H1 (cell line): ENCODE measurements around the gene EHHADH. TPM values are rescaled to one million over a fixed set of nuclear protein-coding genes. Genes with fewer than 3 reads are reported as not detected.

Experiments used
- KDM4A ChIP-seq: IDR thresholded peaks from one replicate; pipeline ENCODE4 v1.7.1; 2012; ENCODE audit warnings: low read depth, mild to moderate bottlenecking, moderate library complexity, low read length, inconsistent platforms; ENCODE audit not compliant: severe bottlenecking
- SIN3A ChIP-seq, 2 experiments: IDR thresholded peaks in 1 of 2; conservative IDR thresholded peaks in 1 of 2; 2 replicates each; pipeline ENCODE4 v1.6.1; 2011 to 2012; ENCODE audit warnings: low read length in 2 of 2, improper control_type of control experiment in 1 of 2, low read depth in 1 of 2, mild to moderate bottlenecking in 1 of 2
- TAF7 ChIP-seq: optimal IDR thresholded peaks from 2 replicates; pipeline ENCODE3; 2011; ENCODE audit warnings: low read depth, mild to moderate bottlenecking, inconsistent platforms, low read length, moderate library complexity, borderline replicate concordance
- polyA plus RNA-seq, 7 experiments: library from polyadenylated mRNA; depleted of rRNA in 3 of 7; stranded (reverse) in 5 of 7; unstranded in 2 of 7; fragments of >200 nt in 5 of 7; fragments of 200-250 nt in 2 of 7; gene quantifications; 1 replicate in 5 of 7; 2 replicates in 1 of 7; 4 replicates in 1 of 7; pipeline versions ENCODE4 v1.2.1 to v1.2.3, GENCODE V29; 2011 to 2013; ENCODE audit warnings: missing spikeins in 2 of 7, mixed read lengths in 2 of 7
- total RNA-seq: library from RNA; stranded (reverse); fragmentation: NEBNext Ultra II Directional; extraction: Animal tissue kit (Norgen Biotek cat#: 25700); gene quantifications from 2 replicates; pipeline ENCODE4 v1.2.1, GENCODE V29; 2021

EHHADH gene
- total and polyA plus RNA-seq, 2 of the 8 experiments (the other 6 are each of a cell fraction or from before 2014, with no cell fraction given): 1.4 to 3.5 TPM

DNA sequence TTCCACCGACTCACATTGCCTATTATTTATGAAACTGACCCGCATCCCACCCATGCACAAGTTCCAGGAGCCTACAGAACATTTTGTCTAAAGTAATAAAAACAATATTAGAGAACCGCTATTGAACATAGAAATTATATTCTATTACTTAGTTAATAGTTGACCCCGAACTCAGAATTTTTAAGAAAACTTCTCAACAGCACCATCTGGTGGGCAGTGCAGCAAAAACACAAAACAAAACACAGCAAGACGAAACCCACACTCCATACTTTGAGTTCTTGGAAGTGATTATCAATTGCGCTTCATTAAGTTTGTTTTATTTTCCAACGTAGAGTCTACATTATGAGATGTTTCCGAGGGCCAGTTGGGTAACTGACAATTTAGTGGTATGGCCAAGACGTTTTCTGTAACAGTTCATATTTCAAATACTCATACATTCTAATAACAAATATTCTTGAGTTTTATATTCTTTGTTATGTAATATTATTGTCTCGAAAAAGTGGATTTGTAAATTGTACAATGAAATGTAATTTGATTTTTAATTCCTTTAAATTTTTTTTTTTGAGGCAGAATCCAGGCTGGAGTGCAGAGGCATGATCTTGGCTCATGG is 77.0 kb downstream of the EHHADH start (continued):
- TF ChIP-seq SIN3A (conservative IDR thresholded peaks at IDR 0.05 in 1 of 2, IDR thresholded peaks at IDR 0.05 in 1 of 2; ENCODE audit: low read depth in 1 of 2, low read length in 2 of 2): no peak
- TF ChIP-seq TAF7: no peak
- no peak for TF ChIP-seq KDM4A
